HG03066 (cell line): ENCODE results near the gene CNNM3.
A peak's percentile ranks its signal among the peaks of the same experiment; 100 is the strongest.

Source experiments
- ATAC-seq: cut with Tn5 transposase; IDR thresholded peaks from one replicate; pipeline ENCODE4 v1.9.1; 2021; ENCODE audit warnings: low read depth; ENCODE audit not compliant: unreplicated experiment

CNNM3 gene

GRCh38 chr2:96838345-96839292 lies 22.6 kb downstream of the CNNM3 start:
- no peak for ATAC-seq

- ATAC-seq, result peak; percentile 47
Observed at GRCh38 chr2:96839293-96839874, 23.3 kb downstream of the CNNM3 start.

- no peak for ATAC-seq
Observed at GRCh38 chr2:96839875-96840850, 24.1 kb downstream of the CNNM3 start.

- ATAC-seq, result no peak
Observed at GRCh38 chr2:96841701-96842495, 25.8 kb downstream of the CNNM3 start.

GRCh38 chr2:96842600-96842999 lies 26.5 kb downstream of the CNNM3 start:
- ATAC-seq, result no peak

GRCh38 chr2:96843538-96844268 lies 27.6 kb downstream of the CNNM3 start, which contains the start of gene ANKRD23:
Gene ANKRD23, minus strand, starts transcription at chr2:96844021. Its CDS starts 29 bp downstream, at chr2:96843992.
- no peak for ATAC-seq

GRCh38 chr2:96844405-96844808 lies 28.3 kb downstream of the CNNM3 start:
- no peak for ATAC-seq

GRCh38 chr2:96846825-96847224 lies 30.8 kb downstream of the CNNM3 start:
- ATAC-seq, result no peak

- ATAC-seq, result no peak
Observed at GRCh38 chr2:96847586-96847985, 31.5 kb downstream of the CNNM3 start.

- no peak for ATAC-seq
Observed at GRCh38 chr2:96848264-96848663, 32.2 kb downstream of the CNNM3 start.

- no peak for ATAC-seq
Observed at GRCh38 chr2:96852667-96853066, 36.6 kb downstream of the CNNM3 start.

- ATAC-seq, result no peak
Observed at GRCh38 chr2:96853321-96853720, 37.3 kb downstream of the CNNM3 start.

- peak; percentile 26 for ATAC-seq
Observed at GRCh38 chr2:96856776-96857666, 41.0 kb downstream of the CNNM3 start.

GRCh38 chr2:96857667-96858372 lies 41.8 kb downstream of the CNNM3 start, which contains the start of gene ANKRD39:
Gene ANKRD39, minus strand, starts transcription at chr2:96858016. Its CDS starts 29 bp downstream, at chr2:96857987.
- peak; percentile 94 for ATAC-seq

- no peak for ATAC-seq
Observed at GRCh38 chr2:96859099-96859649, 43.1 kb downstream of the CNNM3 start.

- ATAC-seq, result no peak
Observed at GRCh38 chr2:96859681-96860064, 43.6 kb downstream of the CNNM3 start.
